ENCODE measurements around the gene SLC35D3. TPM values are rescaled to one million over a fixed set of nuclear protein-coding genes. Genes with fewer than 3 reads are reported as not detected.

Gene SLC35D3
- total RNA-seq, 1 donor = not detected

GRCh38 chr6:136962661-136963060 lies 40.6 kb downstream of the SLC35D3 start:
- H3K4me3 ChIP-seq (ENCODE audit: low read depth, low read length) = no peak overlapping the region
- TF ChIP-seq CTCF (IDR thresholded peaks at IDR 0.05; ENCODE audit: insufficient read depth, low read depth, low read length) = no peak
- DNase-seq (ENCODE audit: low read depth) = no peak

GRCh38 chr6:136963259-136963658 lies 41.2 kb downstream of the SLC35D3 start:
- no peak for DNase-seq (ENCODE audit: low read depth)
- H3K4me3 ChIP-seq (ENCODE audit: low read depth, low read length) = no peak overlapping the region
- TF ChIP-seq CTCF (IDR thresholded peaks at IDR 0.05; ENCODE audit: insufficient read depth, low read depth, low read length) = no peak

DNA sequence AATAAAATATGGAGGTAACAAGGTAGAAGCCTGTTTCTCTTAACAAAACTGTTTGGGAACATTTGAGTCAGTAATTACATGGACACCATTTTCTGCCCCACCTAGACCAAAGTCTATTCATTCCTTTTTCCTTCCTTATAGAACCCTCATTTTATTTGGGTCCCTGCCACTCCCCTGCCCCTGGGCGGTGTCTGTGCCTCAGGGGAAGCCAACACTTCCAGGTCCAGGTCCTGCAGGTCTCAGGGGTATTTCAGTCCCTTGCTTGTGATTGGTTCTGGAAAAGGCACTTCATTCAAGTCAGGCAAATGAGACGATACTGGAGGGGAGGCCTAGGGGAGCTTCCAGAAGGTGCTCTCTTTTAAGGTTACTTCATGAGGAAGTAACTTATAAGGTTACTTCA lies 42.3 kb downstream of the SLC35D3 start:
- H3K4me3 ChIP-seq (ENCODE audit: low read depth, low read length) = no peak overlapping the region
- no peak for DNase-seq (ENCODE audit: low read depth)
- no peak for TF ChIP-seq CTCF (IDR thresholded peaks at IDR 0.05; ENCODE audit: insufficient read depth, low read depth, low read length)

GRCh38 chr6:136967876-136968752 lies 46.0 kb downstream of the SLC35D3 start:
- no peak overlapping the region for H3K4me3 ChIP-seq (ENCODE audit: low read depth, low read length)
- peak; percentile 64 for TF ChIP-seq CTCF (IDR thresholded peaks at IDR 0.05; ENCODE audit: insufficient read depth, low read depth, low read length)
- DNase-seq (ENCODE audit: low read depth) = peak; percentile 65

GRCh38 chr6:136968837-136969236 lies 46.7 kb downstream of the SLC35D3 start:
- DNase-seq (ENCODE audit: low read depth) = no peak
- no peak for TF ChIP-seq CTCF (IDR thresholded peaks at IDR 0.05; ENCODE audit: insufficient read depth, low read depth, low read length)
- no peak overlapping the region for H3K4me3 ChIP-seq (ENCODE audit: low read depth, low read length)

GRCh38 chr6:136969433-136969832 lies 47.3 kb downstream of the SLC35D3 start:
- no peak for TF ChIP-seq CTCF (IDR thresholded peaks at IDR 0.05; ENCODE audit: insufficient read depth, low read depth, low read length)
- H3K4me3 ChIP-seq (ENCODE audit: low read depth, low read length) = no peak overlapping the region
- no peak for DNase-seq (ENCODE audit: low read depth)

Data from fibroblast of villous mesenchyme (primary cell).